Astrocyte (in vitro differentiated cells and primary cell): ENCODE results near the gene HLA-DRA.

Source experiments
- CTCF ChIP-seq: IDR thresholded peaks from 2 replicates; pipeline ENCODE4 v1.5.1; 2011; ENCODE audit warnings: low read depth, mild to moderate bottlenecking, inconsistent platforms, low read length, moderate library complexity; ENCODE audit not compliant: insufficient read depth
- EZH2 ChIP-seq: IDR thresholded peaks from 2 replicates; pipeline ENCODE4 v1.6.1; 2012; ENCODE audit warnings: mild to moderate bottlenecking, low read length, inconsistent platforms; ENCODE audit not compliant: insufficient read depth

- TF ChIP-seq CTCF (no peak), EZH2 (no peak)
Measured at GRCh38 chr6:32411566-32412327, 27.9 kb upstream of the HLA-DRA start.
